Stomach (tissue), 4 donors: ENCODE data around the gene LIMS2.

Experiments used
- EP300 ChIP-seq: sonication (generic); formaldehyde crosslinking; IDR thresholded peaks from one replicate; pipeline ENCODE4 v1.6.1; 2017; ENCODE audit warnings: antibody characterized with exemption
- POLR2A ChIP-seq, 4 donors: fragments of 450-650 bp; IDR thresholded peaks; one replicate each; pipeline ENCODE4 v1.6.1; 2016; ENCODE audit warnings: antibody characterized with exemption in 4 of 4, control low read depth in 2 of 4, mild to moderate bottlenecking in 1 of 4, moderate library complexity in 1 of 4
- TF ChIP-seq, protein P1 (sequence below), 7 experiments: fragments of 450-650 bp in 4 of 7; fragments of 200-600 bp in 3 of 7; sonication (generic) in 3 of 7; IDR thresholded peaks; one replicate each; pipeline ENCODE4 v1.5.1; 2016 to 2019; ENCODE audit warnings: antibody characterized with exemption in 7 of 7, control low read depth in 2 of 7, mild to moderate bottlenecking in 1 of 7

DNA sequence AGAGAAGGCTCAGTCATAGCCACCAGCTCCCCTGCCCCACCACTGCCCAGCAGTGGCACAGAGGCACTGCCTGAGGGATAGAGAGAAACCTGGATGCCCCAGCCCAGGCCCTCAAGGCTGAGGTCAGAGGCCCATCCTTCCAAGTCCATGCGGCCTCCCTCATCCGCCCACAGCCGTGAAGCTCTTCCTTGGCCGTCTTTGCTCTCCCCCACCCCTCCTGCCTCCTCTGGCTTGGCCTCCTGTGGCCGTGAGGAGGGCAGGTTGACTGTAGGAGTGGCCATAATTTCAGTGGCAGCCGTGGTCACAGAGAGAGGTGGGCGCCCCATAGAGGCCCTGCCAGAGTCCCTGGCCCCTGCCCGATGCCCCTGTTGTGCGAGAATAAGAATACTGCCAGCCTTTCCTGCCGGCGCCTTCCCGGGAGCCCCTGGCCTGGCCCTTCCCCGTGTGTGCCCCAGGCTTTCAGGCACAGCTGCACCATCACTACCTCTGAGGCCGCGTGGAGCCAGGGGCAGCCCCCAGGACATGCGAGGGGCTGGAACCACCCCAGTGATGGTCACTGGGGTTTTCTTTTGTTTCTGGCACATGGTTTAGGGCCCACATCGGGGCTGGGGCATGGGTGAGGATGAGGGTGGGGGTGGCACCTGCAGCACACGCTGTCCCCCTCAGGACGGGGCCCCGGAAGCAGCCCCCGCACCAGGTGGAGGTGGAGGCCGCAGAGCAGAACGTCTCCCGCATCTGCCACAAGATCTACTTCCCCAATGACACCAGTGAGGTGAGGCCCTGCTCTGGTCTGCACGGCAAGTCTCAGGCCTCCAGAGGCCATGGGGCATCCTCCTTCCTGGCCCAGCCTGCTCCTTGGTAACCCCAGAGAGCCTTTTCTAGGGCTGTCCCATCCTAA, 42.5 kb downstream of the LIMS2 start:
- TF ChIP-seq EP300 (no peak), POLR2A (IDR thresholded peaks at IDR 0.05) (no peak)
- TF ChIP-seq, protein P1, sequence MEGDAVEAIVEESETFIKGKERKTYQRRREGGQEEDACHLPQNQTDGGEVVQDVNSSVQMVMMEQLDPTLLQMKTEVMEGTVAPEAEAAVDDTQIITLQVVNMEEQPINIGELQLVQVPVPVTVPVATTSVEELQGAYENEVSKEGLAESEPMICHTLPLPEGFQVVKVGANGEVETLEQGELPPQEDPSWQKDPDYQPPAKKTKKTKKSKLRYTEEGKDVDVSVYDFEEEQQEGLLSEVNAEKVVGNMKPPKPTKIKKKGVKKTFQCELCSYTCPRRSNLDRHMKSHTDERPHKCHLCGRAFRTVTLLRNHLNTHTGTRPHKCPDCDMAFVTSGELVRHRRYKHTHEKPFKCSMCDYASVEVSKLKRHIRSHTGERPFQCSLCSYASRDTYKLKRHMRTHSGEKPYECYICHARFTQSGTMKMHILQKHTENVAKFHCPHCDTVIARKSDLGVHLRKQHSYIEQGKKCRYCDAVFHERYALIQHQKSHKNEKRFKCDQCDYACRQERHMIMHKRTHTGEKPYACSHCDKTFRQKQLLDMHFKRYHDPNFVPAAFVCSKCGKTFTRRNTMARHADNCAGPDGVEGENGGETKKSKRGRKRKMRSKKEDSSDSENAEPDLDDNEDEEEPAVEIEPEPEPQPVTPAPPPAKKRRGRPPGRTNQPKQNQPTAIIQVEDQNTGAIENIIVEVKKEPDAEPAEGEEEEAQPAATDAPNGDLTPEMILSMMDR (IDR thresholded peaks at IDR 0.05): no peak
